ENCODE measurements around the gene ZNF14.
"Not testable (repeated sequence)": the region's sequence is repeated elsewhere in the genome, so short reads cannot be mapped to it uniquely, and the experiment has no call there.

The ZNF14 gene

DNA sequence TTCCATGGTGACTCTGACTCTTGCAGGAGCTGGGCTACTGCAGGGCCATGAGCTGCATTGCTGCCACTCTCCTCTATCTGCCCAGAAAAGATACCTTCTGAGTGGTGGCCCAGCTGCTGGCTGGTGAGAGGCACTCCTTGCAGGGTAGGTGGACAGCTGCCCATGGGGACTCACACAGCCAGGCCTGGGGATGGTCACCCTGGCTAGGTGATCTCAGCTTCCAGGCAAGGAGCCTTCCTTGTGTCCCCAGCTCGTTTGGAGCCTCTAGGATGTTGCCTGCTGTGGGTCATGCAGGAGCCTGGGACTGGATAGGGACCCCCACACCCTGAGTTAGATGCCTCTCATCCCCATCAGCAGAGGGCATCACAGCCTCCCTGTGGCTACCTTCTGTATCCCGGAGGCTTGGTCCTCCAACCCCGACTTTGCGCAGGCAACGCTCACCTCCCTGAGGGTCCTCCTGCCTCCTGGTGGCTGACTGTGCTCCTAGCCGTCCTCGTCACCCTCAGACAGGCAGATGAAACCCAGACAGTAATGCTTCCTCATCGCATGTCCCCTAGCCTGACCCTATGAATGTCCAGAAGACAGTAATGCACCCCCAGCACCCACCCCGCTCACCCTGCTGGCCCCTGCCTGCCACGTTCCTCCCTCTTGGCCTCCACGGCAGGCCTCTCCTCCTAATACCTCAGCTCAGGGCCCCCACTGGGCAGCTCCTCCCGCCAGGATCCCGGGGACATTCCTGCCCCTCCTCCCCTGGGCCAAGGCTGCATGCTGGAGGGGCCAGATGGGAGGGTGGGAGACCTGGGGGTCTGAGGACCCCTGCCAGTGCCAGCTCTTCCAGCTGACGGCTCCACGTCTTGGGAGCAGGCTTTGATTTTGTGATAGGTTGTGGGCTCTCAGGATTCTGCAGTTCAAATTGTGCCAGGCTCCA is 13.6 kb upstream of the ZNF14 start:
- no peak for DNase-seq (ENCODE audit: low read depth, low spot score)

DNA sequence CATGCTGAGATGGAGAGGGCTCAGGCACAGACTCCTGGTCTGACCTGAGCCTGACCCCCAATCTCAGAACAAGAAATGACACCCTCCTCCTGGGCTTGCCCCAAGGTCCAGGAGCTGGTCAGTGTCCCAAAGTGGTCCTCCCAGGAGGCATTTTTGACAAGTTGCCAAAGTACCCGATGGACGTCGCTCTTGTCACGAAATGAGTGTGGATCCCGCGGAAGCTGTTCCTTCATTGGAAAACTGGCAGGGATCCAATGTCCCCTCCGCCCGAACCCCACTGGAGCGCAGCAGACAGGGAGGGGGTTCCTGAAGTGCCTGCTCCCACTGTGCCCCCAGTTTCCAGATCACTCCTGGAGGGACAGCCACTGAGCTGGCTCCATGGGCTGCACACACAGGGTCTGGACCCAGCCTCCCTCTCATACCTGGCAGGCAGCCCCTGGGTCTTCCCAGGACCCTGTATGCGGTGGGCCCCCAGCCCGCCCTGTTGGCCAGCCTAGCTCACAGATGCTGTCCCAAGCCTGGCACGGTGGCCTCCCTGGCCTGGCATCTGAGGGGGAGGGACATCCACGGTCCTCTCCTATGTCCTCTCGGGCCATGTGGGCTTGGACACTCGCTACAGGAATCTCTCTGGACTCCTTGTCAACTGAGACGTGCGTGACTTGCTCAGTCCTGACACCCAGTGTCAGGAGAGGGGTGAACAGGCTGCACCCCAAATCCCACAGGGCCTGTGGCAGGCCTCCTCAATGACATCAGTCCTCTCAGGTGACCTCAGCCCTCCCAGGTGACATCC is 12.8 kb upstream of the ZNF14 start:
- no peak for DNase-seq (ENCODE audit: low read depth, low spot score)

DNA sequence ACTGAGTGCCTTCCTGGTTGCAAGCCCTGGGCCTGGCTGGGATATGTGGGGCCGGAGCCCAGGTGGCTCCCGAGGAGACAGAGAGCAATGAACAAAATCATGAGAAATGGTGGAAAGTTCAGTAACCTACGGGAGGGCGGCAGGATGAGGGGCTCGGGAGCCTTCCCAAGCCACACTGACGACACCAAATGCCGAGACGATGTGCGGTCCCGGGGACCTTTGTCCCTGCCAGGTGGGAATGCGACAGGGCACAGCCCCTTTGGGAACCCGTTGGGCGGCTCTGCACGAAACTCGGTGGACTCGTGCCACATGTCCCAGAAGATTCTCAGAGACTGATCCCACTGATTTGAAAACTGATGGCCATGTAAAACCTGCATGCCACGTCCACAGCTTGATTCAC is 11.7 kb upstream of the ZNF14 start:
- DNase-seq (ENCODE audit: low read depth, low spot score) = no peak

DNA sequence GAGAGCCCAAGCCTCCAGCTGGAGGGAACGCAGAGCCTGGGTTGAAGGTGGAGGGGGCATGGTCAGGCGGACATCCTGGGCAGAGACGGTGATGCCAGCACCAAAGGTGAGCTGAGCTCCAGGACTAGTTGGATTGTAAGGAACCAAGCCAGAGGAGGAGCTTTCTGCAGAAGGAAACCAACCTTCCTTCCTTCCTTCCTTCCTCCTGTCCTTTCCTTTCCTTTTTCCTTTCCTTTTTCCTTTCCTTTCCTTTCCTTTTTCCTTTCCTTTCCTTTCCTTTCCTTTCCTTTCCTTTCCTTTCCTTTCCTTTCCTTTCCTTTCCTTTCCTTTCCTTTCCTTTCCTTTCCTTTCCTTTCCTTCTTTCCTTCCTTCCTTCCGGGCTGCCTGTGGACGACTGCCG is 11.0 kb upstream of the ZNF14 start:
- not testable (repeated sequence) for DNase-seq (ENCODE audit: low read depth, low spot score)

DNA sequence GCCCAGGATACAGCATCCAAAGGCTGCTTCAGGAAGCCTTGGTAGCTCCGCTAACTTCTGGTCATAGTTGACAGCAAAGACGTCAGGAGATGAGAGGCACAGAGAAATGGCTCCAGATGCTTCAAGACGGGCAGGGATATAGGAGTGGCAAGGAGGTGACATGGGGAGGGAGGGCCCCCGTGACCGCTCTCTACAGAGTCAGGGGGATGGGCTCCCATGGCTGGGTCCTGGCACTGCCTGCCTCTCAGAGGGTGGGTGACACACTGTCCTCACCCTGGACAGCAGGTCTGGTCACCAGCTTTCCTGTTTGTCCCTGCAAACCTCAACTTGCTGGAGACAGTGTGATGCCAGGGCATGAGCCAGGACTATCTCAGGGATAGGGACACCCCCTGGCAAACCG is 10.3 kb upstream of the ZNF14 start:
- DNase-seq (ENCODE audit: low read depth, low spot score) = no peak

DNA sequence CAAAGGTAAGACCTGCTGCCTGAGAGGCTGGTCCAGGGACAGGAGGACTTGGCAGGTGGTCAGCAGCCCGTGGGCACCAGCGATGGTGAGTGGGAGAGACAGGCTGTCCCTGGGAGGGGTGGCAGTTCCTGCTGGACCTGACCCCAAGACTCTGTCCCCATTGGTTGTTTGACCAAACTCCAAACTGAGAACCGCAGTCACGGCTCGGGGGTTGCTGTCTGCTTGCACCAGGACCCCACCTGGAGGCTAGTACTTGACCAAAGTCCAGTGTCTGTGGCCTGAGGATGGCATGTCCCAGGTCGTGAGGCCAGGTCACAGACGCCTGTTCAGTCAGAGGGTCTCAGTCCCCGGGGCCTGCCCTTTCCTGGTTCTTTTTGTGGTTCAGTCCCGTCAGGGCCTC is 9.9 kb upstream of the ZNF14 start:
- no peak for DNase-seq (ENCODE audit: low read depth, low spot score)

DNA sequence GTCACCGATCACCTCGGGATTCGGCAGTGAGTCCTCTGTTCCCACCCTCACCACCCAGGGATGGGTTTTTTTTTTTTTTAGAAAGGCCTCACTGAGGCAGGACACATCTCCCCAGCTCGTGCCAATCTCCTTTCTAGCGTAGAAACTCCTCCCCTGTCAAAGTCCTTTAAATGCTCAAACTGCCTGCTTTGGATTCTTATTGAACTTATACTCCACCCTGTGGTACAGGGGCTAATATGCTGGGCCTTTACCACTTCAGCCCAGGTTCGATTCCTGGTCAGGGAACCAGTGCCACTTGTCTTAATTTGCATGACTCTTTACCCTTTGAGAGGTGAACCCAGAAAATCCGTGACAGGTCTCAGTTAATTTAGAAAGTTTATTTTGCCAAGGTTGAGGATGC is 8.3 kb upstream of the ZNF14 start:
- DNase-seq (ENCODE audit: low read depth, low spot score) = no peak

DNA sequence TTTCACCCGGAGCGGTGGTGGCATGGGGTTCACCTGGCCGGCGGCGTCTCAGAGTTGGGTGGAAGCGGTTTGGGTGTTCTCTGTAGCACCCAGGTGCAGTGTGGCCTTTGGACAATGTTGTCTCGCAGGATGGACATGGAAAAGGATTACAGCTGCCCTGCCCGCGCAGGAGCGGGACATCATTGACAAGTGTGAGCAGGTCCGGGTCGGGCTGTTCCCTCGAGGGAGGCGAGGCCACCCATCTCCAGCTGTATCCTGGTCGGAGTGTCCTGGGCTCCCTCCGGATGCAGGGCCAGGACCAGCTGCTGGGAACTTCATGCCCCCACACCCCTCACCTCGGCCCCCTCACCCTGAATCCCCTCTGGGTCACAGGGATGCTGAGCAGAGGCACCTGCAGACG is 7.8 kb upstream of the ZNF14 start:
- no peak for DNase-seq (ENCODE audit: low read depth, low spot score)

DNA sequence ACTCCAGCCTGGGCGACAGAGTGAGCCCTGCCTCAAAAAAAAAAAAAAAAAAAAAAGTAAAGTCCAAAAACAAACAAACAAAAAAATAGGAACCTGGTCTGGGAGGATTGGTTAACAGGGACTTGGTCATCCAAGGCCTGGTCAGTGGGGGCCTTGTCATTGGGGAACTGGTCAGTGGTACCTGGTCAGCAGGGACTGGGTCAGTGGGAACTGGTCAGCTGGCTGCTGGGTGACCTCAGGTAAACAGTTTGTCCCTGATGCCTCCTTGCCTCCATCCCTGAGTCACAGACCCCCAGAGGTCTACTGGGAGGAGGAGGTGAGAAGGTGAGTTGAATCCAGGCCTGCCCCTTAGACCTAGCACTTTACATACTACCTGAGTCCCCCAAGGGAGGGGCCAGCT is 5.7 kb upstream of the ZNF14 start:
- no peak for DNase-seq (ENCODE audit: low read depth, low spot score)

DNA sequence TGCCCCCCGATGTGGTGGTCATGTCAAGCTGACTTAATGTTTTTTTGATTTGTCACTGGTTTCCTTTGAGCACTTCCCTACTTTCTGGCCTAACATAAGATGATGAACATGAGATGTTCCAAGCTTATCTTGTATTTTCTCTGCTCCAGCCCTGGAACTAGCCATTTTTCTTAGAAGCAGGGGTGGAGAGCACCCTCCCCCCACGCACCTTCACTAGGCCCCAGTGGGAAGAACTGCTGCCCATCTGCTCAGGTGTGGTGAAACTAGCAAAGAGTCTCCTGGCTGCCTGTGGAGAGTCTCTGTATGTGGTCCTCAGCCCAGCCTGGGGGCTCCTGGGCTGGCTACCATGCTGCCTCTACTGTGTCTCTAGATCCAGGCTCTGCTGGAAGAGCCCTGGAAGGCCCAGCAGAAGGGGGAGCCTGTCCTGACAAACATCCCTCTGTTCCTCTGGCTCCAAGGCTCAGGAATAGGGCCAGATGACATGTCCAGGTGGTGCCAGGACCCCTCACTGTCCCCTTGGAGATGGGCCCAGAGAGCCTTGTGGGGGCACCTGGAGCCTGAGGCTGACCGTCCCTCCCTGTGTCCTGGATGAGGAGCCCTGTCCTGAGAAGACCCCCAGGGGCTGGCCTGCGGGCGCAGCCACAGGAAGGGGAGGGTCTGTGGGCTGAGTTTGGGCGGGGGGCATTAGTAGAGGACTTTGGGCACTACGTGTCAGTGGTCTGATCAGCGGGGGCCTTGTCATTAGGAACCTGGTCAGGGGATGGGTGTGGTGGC is 4.8 kb upstream of the ZNF14 start:
- DNase-seq (ENCODE audit: low read depth, low spot score) = no peak

DNA sequence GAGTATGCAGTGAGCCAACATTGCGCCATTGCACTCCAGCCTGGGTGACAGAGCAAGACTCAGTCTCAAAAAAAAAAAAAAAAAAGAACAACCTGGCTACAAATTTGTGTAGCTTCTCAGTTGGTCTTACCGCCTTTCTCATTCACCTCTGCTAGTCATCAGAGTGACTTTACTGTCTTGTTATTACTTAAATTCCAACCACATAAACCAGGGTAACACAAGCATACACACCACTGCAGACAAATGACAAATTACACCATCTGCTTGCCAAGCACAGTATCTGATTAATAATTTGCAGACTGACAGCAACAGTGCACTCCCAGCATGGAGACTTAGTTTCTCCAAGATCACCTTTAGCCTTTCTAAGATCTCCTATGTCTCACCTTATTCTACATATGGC is 11.0 kb downstream of the ZNF14 start:
- DNase-seq (ENCODE audit: low read depth, low spot score) = no peak

DNA sequence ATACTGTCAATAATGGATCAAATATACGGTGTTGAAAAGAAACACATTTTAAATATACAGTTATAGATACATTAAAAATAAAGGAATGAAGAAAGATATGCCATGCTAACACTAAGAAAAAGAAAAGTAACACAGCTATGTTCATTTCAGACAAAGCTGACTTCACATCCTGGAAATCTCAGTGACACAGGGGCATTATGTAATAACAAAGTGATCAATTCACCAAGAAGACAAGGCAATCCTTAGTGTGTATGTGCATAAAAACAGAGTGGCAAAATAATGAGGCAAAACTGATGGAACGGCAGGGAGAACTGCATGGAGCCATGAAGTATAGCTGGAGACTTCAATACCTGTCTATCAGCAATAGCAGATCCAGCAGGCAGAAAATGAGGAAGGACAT is 13.1 kb downstream of the ZNF14 start:
- no peak for DNase-seq (ENCODE audit: low read depth, low spot score)

DNA sequence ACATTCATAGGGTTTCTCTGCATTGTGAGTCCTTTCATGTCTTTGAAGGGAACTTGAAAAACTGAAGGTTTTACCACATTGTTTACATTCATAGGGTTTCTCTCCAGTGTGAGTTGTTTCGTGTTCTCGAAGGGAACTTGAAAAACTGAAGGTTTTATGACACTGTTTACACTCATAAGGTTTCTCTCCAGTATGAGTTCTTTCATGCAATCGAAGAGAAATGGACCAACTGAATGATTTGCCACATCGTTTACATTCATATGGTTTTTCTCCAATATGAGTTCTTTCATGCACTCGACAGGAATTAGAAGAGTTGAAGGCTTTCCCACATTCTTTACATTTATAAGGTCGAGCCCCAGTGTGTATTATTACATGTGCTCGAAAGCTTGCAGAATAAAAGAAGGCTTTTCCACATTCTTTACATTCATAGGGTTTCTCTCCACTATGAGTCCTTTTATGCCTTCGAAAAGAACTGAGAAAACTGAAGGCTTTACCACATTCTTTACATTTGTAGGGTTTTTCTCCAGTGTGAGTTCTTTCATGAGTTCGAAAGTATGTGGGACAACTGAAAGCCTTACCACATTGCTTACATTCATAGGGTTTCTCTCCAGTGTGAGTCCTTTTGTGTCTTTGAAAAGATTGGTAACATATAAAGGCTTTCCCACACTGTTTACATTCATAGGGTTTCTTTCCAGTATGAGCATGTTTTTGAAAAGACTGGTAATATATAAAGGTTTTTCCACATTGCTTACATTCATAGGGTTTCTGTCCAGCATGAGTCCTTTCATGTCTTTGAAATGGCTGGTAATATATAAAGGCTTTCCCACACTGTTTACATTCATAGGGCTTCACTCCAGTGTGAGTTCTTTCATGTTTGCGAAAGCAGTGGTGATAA is 20.7 kb downstream of the ZNF14 start:
- DNase-seq (ENCODE audit: low read depth, low spot score) = no peak

DNA sequence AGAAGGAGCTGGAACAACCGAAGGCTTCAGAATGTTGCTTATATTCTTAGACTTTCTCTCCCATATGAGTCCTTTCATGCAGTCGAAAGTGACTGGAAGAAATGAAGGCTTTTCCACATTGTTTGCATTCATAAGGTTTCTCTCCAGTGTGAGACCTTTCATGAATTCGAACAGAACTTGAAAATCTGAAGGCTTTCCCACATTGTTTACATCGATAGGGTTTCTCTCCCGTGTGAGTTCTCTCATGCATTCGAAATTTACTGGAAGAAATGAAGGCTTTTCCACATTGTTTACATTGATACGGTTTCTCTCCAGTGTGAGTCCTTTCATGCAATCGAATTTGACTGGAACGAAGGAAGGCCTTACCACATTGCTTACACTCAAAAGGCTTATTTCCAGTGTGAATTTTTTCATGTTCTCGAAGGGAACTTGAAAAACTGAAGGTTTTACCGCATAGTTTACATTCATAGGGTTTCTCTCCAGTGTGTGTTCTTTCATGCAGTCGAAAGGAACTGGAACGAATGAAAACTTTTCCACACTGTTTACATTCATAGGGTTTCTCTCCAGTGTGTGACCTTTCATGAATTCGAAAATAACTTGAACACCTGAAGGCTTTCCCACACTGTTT is 21.5 kb downstream of the ZNF14 start:
- DNase-seq (ENCODE audit: low read depth, low spot score) = no peak

DNA sequence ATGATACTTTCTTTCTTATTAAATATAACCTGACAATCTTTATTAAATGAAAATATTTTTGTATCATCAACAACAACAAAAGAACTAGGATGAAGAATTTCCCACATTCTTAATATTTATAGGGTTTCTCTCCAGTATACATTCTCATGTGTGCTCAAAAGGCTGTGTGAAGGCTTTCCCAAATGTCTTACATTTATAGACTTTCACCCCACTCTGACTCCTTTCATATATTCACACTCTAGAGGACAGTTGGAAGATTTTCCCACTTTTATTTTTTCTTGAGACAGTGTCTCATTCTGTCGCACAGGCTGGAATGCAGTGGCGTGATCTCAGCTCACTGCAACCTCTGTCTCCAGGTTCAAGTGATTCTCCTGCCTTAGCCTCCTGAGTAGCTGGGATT is 22.4 kb downstream of the ZNF14 start:
- DNase-seq (ENCODE audit: low read depth, low spot score) = no peak

DNA sequence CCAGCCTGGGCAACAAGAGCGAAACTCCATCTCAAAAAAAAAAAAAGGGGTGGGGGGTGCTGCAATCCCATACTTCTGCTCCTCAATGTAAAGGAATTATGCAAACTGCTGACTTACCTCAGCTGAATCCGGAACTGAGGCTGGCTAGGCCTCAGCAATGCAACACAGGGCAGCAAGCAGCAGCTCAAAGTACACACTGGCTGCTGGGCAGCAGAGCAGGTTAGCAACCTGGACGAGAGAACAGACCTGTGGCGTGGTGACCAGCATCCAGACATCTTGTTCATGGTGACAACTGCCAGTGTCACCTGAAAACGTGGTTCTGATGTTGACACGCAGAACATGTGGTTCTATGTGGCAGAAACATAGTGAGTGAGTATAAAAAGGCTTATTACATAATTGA is 28.1 kb downstream of the ZNF14 start:
- no peak for DNase-seq (ENCODE audit: low read depth, low spot score)

DNA sequence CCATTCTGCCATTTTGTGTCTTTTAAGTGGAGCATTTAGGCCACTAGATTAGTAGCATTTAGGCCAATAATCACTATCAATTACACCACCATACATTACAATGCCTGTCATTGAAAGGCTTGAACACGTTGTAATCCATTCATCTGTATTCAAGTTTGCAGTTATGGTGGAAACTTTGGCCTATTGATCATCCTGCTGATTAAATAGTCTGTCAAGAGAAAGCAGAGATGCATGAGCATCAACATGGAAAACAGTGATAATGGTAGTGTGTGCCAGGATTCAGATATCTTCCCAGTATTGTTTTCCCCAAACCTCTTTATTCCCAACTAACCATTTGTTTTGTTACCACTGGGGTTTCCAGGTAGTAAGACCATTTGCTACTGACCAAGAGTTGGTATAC is 32.4 kb downstream of the ZNF14 start:
- DNase-seq (ENCODE audit: low read depth, low spot score) = not testable (repeated sequence)

DNA sequence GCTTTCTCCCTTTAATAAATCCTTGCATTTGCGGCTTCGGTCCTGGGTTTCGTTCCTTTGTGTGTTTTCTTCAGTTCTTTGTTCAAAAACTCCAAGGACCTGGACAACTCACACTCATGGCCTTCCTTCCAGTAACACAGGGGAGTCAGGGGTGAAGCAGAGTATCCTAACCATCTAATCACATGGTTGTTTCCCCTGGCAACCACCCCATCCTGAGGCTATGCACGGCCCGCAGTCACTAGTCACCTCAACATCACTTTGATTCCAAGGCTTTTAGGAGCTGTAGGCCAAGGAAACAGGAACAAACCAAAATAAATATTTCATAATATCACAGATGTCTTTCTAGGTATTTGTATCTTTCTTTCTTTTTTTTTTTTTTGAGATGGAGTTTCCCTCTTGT is 35.3 kb downstream of the ZNF14 start:
- no peak for DNase-seq (ENCODE audit: low read depth, low spot score)

DNA sequence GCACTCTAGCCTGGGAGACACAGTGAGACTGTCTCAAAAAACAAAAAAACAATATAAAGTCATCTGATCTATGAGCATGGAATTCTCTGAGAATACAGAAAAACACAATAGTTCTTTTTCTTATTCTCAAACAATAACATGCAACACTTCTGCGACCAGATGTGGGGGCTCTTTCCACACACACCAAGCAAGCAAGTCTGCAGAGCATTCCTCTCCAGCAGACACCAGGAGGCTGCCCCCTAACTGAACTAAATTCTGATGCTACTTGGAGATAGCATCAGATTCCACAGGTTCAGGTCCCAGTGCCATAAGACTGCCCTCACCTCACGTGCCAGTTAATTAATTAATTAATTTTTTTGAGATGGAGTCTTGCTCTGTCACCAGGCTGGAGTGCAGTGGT is 36.5 kb downstream of the ZNF14 start:
- DNase-seq (ENCODE audit: low read depth, low spot score) = no peak

DNA sequence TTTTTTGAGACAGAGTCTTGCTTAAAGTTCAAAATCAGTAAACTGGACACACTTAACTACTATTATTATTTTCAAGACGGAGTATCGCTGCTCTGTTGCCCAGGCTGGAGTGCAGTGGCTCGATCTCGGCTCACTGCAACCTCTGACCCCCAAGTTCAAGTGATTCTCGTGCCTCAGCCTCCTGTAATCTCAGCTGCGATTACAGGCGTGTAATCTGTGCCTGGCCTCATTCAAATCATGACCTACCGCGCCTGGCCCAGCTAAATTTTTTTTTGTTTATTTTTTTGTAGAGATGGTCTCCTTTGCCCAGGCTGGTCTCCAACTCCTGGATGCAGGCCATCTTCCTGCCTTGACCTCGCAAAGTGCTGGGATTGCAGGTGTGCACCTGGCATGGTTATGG is 41.2 kb downstream of the ZNF14 start:
- no peak for DNase-seq (ENCODE audit: low read depth, low spot score)

DNA sequence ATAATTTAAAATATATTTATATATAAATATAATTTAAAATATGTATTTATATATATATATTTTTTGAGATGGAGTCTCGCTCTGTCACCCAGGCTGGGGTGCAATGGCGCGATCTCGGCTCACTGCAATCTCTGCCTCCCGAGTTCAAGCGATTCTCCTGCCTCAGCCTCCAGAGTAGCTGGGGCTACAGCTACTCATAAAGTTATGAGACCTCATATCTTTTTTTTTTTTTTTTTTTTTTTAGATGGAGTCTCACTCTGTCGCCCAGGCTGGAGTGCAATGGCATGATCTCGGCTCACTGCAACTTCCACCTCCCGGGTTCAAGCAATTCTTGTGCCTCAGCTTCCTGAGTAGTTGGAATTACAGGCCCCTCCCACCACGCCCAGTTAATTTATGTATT is 43.9 kb downstream of the ZNF14 start:
- not testable (repeated sequence) for DNase-seq (ENCODE audit: low read depth, low spot score)

Data from activated naive CD8-positive, alpha-beta T cell treated with anti-CD3 and anti-CD28 coated beads, Interleukin-2, amount 50 U/mL, for 16 hours (primary cell).